NCI-H1694 treated with DMSO at 0.1 percent for 48 hours (cell line): ENCODE measurements around the gene SNX20.
A peak's percentile ranks its signal among the peaks of the same experiment; 100 is the strongest.

Source experiments
- DNase-seq: peaks from one replicate; lab custom pipeline; 2025; lab: John Stamatoyannopoulos, UW

SNX20 gene

DNA sequence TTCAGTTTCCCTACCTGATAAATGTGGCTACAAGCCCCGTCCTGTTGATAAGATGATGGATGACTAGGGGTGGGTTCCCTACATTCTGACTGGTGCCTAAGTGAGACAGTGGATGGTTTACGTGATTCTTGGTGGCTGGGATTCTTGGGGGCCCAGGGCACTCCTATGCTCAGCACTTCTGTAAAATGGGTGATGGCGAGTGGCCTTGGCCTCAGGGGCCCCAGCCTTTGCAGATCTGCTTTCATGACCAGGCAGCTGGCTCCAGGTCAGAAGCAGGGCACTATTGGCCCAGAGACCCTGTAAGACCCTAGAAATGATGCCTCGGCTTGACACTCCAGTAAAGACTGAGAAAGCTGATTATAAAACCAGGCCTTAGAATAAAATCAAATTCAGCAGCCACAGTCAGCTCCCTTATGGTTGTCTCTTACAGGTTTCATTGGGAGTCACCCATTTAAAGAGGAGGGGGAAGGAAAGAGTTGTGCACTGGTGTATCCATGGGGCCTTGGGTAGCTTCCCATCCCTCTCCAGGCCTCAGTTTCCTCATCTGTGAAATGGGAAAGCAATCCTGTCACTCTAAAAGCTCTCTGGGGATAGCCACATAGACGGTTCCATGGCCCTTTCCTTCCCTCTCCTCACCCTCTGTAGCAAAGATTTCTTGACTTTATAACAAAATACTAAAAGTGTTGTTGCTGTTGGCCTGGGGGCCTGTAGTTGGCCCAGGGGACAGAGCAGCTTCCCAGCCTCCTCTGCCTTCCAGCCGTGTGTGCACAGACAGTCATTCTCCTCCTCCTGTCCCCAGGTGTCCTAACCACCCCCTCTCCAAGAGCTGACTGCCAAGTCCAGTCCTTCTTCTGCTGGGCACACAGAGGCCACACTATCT lies 1.2 kb downstream of the SNX20 start:
- DNase-seq, result no peak

GRCh38 chr16:50679266-50679665 lies 1.8 kb downstream of the SNX20 start:
- DNase-seq, result no peak

DNA sequence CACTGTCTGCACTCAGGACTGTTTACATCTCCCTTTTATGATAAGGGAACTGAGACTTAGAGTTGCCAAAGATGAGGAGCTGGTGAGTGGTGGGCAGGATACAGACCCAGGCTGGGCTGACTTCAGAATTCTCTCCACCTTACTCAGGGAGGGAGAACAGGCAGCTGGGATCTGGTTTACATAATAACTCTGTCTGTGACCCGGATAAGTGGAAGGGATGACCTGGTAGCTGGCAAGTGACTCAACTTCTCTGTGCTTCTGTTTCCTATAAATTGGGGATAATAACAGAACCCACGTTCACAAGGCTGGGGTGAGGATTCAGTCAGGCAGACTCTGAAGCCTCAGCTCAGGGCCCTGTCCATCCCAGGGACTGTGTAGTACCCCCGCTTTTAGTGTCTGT lies 2.6 kb downstream of the SNX20 start:
- DNase-seq, result no peak

DNA sequence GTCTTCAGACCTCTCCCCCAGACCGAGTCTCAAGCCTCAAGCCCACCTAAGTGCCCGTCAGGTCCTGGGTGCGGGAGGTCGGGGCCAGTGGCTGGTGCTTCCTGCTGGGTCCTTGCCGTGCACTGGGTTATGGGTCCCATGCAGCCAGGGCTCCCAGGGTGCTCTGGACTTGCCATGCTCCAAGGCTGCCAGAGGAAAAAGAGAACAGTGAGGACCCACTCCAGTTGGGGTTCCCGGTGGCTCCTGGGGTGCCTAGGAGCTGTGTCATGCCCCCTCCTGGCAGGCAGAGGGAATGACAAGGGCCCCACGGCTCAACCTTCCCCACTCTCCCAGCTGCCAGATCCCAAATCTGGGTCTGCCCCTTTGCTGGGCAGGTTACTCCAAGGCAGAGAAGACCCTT lies 3.8 kb downstream of the SNX20 start:
- no peak for DNase-seq

DNA sequence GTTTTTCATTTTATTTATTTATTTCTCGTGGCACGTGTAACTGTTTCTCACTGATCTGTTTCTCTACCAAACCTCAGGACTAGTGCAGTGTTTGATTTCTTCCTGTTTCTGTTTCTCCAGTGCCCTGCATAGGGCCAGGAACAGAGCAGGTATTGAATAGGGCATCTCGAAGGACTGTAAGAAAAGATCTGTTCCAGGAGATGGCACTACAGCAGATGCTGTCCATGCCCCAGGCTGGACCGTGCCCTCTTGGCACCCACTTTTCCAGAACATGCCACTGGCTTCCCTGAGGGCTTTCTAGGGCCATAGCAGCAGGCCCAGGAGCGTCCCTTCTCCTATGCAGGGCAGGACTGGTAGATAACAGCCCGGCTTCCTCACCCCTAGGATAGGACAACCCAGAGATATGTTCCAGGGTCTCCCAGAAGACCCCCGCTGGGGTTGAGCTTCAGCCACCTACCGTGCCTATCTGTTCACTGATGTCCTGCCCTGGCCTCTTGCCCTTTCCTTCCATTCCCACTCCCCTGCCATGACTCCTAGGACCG lies 4.4 kb downstream of the SNX20 start:
- DNase-seq, result no peak

DNA sequence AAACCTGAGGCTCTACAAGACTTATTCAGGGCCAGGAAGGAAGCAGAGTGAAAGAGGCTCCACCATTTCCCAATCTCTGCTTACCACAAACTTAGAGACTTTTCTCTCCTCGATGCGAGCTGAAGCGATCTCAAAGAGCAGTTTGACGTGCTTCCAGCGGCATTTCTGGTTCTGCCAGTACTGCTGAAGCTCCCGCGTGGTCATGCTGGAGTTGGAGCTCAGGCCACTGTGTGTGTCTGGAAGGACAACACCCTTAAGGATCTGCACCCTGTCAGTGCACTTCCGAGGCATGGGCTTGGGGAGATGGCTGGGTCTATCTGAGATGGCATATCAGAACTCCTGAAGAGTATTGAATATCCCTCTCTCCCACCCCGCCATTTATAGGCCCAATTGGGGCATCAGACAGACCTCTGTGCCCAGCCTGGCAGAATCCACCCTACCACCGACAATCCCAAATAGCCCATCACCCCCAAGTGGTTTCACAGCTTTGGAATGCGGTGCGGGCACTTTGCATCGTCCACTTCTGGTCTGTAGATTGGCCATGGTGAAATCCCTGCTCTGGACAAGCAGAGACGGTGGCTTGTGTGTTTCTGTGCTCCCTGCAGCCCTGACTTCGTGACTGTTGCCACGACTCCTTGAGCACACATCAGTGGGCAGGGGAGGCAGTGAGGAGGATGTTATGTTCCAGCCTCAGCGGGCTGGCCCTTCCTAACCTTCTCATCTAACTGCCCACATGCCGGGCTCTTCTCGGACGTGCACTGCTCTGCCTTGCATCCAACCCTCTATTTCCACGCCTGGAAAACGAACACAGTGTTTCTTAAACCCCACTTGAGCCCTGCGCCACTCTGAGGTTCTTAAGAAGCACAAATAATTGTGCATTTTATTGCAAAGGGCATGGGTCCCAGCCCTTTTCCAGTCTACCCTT lies 5.2 kb downstream of the SNX20 start:
- no peak for DNase-seq

DNA sequence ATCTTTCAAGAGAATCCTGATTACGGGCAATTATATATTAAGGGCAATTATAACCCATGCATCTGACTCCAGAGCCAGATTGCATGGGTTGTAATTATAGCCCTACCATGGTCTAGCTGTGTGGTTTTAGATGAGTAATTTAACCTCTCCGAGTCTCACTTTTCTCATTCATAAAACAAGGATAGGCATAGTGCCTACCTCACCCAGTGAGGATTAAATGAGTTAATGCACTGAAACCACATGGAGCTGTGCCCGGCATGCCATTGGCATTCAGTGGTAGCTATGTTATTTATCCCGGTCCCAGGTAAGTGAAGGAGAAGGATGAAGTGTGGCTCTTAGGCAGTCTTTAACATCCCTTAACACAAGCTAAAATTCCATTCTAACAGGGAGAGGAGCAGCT lies 6.3 kb downstream of the SNX20 start:
- no peak for DNase-seq

- no peak for DNase-seq
These were observed 7.4 kb downstream of the SNX20 start for GRCh38 chr16:50673496-50674275.

GRCh38 chr16:50671644-50672260 lies 9.4 kb downstream of the SNX20 start:
- DNase-seq, result peak; percentile 10

GRCh38 chr16:50670476-50670875 lies 10.6 kb downstream of the SNX20 start:
- no peak for DNase-seq

- DNase-seq, result no peak
These were observed 11.4 kb downstream of the SNX20 start for GRCh38 chr16:50669741-50670140.

GRCh38 chr16:50668368-50669008 lies 12.6 kb downstream of the SNX20 start:
- no peak for DNase-seq

DNA sequence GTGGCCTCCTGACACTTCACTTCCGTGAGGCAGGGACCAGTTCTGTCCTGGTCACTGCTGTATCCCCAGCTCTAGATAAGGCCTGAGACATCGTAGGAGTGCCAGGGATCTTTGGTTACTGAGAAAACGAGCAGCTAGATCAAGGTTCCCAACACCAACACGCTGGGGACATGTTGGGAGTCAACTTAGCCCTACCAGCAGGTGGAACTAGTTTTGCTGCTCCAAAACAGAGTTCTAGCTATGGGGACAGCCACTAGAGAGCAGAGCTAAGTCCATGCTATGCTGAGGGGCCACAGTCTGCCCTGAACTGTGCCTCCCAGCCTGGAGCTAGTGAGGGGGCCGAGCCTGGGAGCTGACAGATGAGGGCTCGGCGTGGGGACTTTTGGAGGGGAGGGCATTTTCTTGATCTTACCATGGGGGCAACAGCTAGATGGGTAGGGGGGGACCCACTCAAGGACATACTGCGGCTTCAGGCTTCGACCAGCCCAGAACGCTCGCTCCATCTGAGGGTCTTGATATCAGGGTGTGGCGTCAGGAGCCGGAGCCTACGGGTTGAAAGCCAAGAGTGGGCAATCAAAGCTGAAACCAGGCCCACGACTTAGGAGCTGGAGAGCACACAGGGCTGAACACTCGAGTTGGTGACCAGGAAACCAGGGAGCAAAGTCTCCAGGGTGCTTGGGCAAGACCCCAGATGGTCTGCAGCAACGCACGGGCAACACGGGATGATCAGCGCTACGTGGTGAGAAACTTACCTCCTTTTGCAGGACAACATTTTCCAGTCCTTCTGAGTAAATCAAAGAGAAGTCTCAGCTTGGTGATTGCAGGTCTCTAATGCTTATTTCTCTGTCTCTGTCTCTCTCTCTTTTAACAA lies 13.4 kb downstream of the SNX20 start:
- no peak for DNase-seq

- no peak for DNase-seq
These were observed 14.2 kb downstream of the SNX20 start for GRCh38 chr16:50666658-50667496.

DNA sequence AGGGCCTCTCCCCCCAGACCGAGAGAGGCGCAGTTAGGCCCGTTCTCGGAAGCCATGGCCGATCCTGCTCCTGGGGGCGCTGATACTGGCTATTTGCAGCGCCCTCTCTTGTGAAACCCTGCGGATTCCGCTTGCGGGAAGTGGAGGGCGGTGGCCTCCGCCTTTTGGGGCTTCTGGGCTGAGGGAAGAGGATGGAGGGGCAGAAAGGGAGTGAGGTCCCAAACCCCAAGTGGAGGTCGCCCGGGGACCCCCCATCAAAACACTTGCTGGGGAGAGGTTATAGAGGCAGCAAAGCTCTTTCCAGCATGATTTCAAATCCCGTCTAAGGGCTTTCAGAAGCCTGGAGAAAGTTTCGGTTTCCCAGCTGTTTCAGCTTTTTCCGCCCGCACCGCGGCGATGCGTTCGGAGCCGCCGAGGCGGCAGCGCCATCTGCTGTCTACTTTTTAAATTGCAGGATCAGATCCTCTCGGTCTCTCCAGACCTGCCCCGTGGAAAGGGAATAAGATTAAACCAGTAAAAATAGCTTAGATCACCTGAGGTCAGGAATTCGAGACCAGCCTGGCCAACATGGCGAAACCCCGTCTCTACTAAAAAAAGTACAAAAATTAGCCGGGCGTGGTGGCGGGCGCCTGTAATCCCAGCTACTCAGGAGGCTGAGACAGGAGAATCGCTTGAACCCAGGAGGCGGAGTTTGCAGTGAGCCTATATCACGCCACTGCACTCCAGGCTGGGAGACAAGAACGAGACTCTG lies 15.8 kb downstream of the SNX20 start:
- DNase-seq, result peak; percentile 7

- DNase-seq, result no peak
These were observed 16.8 kb downstream of the SNX20 start for GRCh38 chr16:50664270-50664669.

DNA sequence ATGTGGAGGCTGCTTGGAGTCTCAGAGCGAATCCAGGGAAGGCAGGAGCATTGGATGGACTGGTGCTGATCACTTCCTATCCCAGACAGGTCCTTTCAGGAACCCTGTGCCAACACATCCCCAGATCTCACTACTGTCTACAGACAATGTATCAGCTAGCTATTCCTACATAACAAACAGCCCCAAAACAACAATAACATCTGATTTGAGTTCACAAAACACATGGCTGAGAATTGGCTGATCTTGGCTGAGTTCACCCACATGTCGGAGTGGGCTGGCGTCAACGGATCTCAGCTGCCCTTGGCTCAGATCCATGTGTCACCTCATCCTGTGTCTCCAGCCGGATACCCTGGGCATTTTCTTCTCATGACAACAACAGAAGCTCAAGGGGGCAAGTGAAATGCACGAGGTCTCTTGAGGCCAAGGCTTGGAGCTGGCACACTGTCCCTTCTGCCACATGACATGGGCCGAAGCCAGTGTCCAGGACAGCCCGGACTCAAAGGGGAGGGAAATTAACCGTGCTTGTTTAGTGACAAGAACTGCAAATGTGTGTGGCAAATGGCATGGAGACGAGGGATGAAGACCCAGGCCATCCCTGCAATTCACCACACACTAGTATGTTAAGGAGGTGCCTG lies 18.7 kb downstream of the SNX20 start:
- no peak for DNase-seq

- no peak for DNase-seq
These were observed 21.3 kb downstream of the SNX20 start for GRCh38 chr16:50659806-50660205.
